ENCODE measurements around the gene E2F4. TPM values are rescaled to one million over a fixed set of nuclear protein-coding genes. Genes with fewer than 3 reads are reported as not detected.

E2F4 gene
- total RNA-seq, 1 experiment from 2014 or later = 74.5 TPM

GRCh38 chr16:67227567-67227921, 35.6 kb downstream of the E2F4 start:
- peak overlapping the region; percentile 88 for H3K27ac ChIP-seq (ENCODE audit: low read length)
- ATAC-seq = no peak
- TF ChIP-seq SIN3A (IDR thresholded peaks at IDR 0.05; ENCODE audit: borderline replicate concordance, insufficient read depth, low read depth, low read length) = no peak
- no peak for TF ChIP-seq POLR2AphosphoS5 (IDR thresholded peaks at IDR 0.05; ENCODE audit: low read depth, low read length)
- TF ChIP-seq CTCF (IDR thresholded peaks at IDR 0.05) = no peak
- TF ChIP-seq TCF7L2 (IDR thresholded peaks at IDR 0.05; ENCODE audit: low read depth, low read length) = no peak
- TF ChIP-seq REST (IDR thresholded peaks at IDR 0.05; ENCODE audit: insufficient read depth in 1 of 2, low read depth in 2 of 2, low read length in 1 of 2) = no peak
- H3K27me3 ChIP-seq (ENCODE audit: control insufficient read depth, insufficient read depth, low read length) = no peaks in the 10 kb centered on the region
- DNase-seq (ENCODE audit: low read depth, low spot score) = no peak
- peaks cover 5% of the 10 kb centered on the region; the same call in 1 of the 2 replicates for H3K36me3 ChIP-seq (ENCODE audit: control insufficient read depth, insufficient read depth, low read length)
- in situ Hi-C loops (cut with HindIII; ENCODE audit: low pct_unique_long_range_greater_than_20kb, low sequenced_read_pairs) (no loop called here), intact Hi-C loops (cut with micrococcal nuclease; ENCODE audit: unreplicated experiment) (no loop called here)
- no peaks in the 10 kb centered on the region for H3K9me3 ChIP-seq (ENCODE audit: control insufficient read depth, insufficient read depth, low read depth, low read length)
- peak overlapping the region; percentile 67 to 99 for H3K4me3 ChIP-seq (ENCODE audit: low read depth in 2 of 2, low read length in 2 of 2)
- POLR2A ChIA-PET = no interaction called here
- BruUV-seq (replicated peaks) = no TSS peak
- CTCF ChIA-PET = interaction anchor here (1.2 kb wide), 1 partner anchor 29 kb away, joined by 4 read pairs; no protein-coding TSS in a partner anchor
- peaks cover 4% of the 10 kb centered on the region; the same call in 1 of the 2 replicates for H3K4me1 ChIP-seq (ENCODE audit: control insufficient read depth, insufficient read depth, low read length)

GRCh38 chr16:67228034-67228785, 36.3 kb downstream of the E2F4 start:
- H3K27me3 ChIP-seq (ENCODE audit: control insufficient read depth, insufficient read depth, low read length) = no peaks in the 10 kb centered on the region
- DNase-seq (ENCODE audit: low read depth, low spot score) = no peak
- BruUV-seq (replicated peaks) = no TSS peak
- TF ChIP-seq CTCF (IDR thresholded peaks at IDR 0.05) (no peak), POLR2AphosphoS5 (IDR thresholded peaks at IDR 0.05; ENCODE audit: low read depth, low read length) (no peak), REST (IDR thresholded peaks at IDR 0.05; ENCODE audit: insufficient read depth in 1 of 2, low read depth in 2 of 2, low read length in 1 of 2) (no peak), SIN3A (IDR thresholded peaks at IDR 0.05; ENCODE audit: borderline replicate concordance, insufficient read depth, low read depth, low read length) (no peak), TCF7L2 (IDR thresholded peaks at IDR 0.05; ENCODE audit: low read depth, low read length) (no peak)
- in situ Hi-C loops (cut with HindIII; ENCODE audit: low pct_unique_long_range_greater_than_20kb, low sequenced_read_pairs) (no loop called here), intact Hi-C loops (cut with micrococcal nuclease; ENCODE audit: unreplicated experiment) (no loop called here)
- ATAC-seq = no peak
- H3K36me3 ChIP-seq (ENCODE audit: control insufficient read depth, insufficient read depth, low read length) = peaks cover 5% of the 10 kb centered on the region; the same call in 1 of the 2 replicates
- CTCF ChIA-PET = no interaction called here
- H3K9me3 ChIP-seq (ENCODE audit: control insufficient read depth, insufficient read depth, low read depth, low read length) = no peaks in the 10 kb centered on the region
- POLR2A ChIA-PET = no interaction called here
- H3K4me1 ChIP-seq (ENCODE audit: control insufficient read depth, insufficient read depth, low read length) = peaks cover 4% of the 10 kb centered on the region; the same call in 1 of the 2 replicates
- peak overlapping the region; percentile 67 to 99 for H3K4me3 ChIP-seq (ENCODE audit: low read depth in 2 of 2, low read length in 2 of 2)
- peak overlapping the region; percentile 88; the same call in 1 of the 2 replicates for H3K27ac ChIP-seq (ENCODE audit: low read length)

Data from Panc1 (cell line).